ENCODE results near the gene MYO1B.

MYO1B gene

DNA sequence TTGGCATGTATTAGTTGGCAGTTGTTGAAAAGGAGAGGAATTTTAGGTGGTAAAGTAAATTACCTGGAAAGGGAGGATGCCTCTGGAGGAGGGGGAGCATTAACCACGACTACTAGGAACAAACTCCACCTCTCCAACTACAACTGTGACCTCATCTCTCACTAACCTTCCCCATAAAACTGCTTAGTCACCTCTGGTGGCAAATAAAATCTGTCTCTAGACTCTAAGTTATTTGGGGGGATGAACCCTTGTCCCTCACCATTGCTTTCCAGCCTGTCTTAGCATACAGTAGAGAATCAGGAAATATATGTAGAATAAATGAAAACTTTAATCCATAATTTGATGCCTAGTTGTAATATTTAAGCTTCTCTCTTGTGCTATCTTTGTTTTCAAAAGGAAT, 27.6 kb upstream of the MYO1B start:
- TF ChIP-seq, protein P1, sequence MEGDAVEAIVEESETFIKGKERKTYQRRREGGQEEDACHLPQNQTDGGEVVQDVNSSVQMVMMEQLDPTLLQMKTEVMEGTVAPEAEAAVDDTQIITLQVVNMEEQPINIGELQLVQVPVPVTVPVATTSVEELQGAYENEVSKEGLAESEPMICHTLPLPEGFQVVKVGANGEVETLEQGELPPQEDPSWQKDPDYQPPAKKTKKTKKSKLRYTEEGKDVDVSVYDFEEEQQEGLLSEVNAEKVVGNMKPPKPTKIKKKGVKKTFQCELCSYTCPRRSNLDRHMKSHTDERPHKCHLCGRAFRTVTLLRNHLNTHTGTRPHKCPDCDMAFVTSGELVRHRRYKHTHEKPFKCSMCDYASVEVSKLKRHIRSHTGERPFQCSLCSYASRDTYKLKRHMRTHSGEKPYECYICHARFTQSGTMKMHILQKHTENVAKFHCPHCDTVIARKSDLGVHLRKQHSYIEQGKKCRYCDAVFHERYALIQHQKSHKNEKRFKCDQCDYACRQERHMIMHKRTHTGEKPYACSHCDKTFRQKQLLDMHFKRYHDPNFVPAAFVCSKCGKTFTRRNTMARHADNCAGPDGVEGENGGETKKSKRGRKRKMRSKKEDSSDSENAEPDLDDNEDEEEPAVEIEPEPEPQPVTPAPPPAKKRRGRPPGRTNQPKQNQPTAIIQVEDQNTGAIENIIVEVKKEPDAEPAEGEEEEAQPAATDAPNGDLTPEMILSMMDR (conservative IDR thresholded peaks at IDR 0.05), result no peak
- no peak overlapping the region for H3K27ac ChIP-seq

DNA sequence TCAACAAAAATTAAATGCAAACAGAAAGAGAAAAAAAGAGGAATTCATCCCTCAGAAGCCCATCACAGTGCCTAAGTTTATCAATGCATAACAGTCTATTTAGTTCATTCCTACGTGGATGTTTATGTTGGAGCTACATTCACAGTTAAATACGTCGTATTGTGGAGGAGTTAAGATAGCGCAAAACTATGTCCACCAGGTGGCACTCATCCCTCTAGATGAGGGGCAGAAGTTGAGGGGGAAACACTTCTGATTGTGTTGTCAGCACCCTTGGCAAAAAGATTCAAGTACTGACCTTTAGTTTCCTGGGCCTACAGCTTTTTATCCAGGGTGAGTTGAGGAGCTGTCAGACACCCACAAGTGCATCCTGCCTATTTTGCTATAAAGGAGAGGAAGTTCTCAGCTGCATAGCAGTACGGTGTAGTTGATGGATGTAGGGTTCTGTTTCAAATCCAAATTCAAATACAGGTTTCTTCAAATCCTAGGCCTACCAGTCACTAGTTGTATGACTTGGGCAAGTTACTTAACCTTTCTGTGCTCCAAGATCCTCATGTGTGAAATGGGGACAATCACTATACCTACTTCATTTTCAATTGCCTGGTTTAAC, 26.8 kb upstream of the MYO1B start:
- H3K27ac ChIP-seq, result no peak overlapping the region
- TF ChIP-seq, protein P1 (conservative IDR thresholded peaks at IDR 0.05), result peak; percentile 64

DNA sequence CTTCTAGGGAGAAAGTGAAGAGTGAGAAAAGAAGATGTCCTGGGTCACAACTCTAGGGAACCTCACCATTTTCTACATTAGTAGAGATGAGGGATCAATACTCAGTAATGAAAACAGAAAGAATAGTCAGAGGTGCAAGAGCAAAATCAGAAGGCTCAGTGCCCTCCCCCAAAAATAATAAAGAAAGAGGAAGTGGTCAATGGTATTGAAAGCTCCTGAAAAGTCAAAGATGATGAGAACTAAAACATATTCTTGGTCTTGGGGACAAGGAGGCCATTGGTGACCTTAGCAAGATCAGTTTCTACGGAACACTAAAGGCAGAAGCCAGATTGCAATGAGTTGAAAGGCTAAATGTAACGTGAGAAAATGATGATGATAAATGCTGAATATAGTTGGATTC, 24.5 kb upstream of the MYO1B start:
- no peak overlapping the region for H3K27ac ChIP-seq
- TF ChIP-seq, protein P1 (conservative IDR thresholded peaks at IDR 0.05), result no peak

DNA sequence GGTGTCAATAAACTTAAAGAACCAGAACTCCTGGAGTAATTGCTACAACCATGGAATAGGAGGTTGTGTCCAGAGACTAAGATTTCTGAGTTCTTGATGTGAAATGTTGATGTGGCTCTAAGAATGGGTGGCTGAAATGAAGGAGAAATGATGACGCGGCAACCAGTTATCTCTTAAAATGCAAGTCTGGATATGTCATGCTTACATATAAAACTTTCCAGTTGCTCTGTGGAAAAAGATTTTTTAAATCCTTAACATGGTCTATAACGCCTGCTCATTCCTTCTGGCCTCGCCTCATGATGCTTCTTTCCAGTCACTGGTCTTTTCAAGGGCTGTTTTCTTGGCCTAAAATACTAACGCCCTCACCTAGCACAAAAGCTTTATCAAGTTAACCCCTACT, 23.5 kb upstream of the MYO1B start:
- H3K27ac ChIP-seq, result no peak overlapping the region
- TF ChIP-seq, protein P1 (conservative IDR thresholded peaks at IDR 0.05), result no peak

DNA sequence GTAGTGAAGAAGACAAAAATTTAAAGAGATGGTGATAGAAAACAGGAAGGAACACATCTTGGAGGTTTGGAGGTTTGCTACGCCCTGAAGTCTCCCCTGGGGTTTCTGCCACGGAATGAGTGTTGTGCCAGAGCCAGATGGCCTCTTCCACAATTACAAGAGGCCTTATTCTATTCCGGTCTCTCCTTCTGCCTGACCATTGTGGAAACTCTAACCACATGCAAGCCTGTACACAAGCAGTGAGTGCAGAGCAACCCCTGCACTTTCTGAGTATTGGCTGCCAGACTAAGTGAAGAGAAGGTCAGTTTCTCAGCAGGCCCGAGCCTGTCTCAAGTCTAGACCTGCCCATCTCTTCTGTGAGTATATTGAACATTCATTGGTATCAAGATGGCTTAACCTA, 22.7 kb upstream of the MYO1B start:
- no peak overlapping the region for H3K27ac ChIP-seq
- TF ChIP-seq, protein P1 (conservative IDR thresholded peaks at IDR 0.05), result no peak

DNA sequence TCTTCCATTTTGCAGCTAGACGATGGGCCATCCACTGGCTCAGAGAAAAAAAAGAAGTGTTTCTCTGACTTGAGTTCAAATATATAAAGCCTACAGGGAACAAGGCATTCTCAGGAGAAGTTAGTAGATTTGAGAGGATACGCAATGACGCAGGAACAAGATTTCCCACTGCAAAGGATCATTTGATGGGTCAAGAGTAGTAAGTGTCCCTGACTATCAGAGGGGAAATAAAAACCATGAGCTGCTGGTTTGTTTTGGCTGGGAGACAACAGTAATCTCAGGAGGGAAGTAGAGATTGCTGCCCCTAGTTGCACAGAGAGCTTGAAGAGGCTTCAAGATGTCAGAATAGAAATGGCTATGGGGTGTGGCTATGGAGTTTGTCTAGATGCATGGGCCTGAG, 22.3 kb upstream of the MYO1B start:
- H3K27ac ChIP-seq, result no peak overlapping the region
- TF ChIP-seq, protein P1 (conservative IDR thresholded peaks at IDR 0.05), result no peak

DNA sequence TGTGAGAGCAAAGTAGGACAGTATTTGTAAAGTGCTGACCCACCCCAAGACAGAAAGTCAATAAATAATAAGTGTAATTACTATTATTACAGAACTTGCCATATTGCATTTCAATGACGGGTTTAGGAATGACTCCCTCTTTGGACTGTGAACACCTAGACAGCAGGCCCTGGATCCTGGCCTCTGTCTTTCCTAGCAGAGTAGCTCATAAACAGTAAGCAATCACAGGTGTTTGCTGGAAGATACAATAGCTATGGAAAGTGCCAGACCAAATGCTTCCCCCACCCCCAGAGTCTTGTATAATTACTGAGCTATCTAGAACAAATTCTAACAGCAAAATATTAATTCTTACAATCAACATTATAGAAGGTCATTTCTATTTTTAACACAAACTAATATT, 20.1 kb upstream of the MYO1B start:
- TF ChIP-seq, protein P1 (conservative IDR thresholded peaks at IDR 0.05), result no peak
- no peak overlapping the region for H3K27ac ChIP-seq
